PFSK-1 (cell line): ENCODE measurements around the gene RPS6KA2.

Source experiments
- FOXP2 ChIP-seq: optimal IDR thresholded peaks from 2 replicates; pipeline ENCODE3; 2011; ENCODE audit warnings: borderline replicate concordance, control low read depth, inconsistent platforms; ENCODE audit not compliant: insufficient read depth; ENCODE audit errors: extremely low read length, extremely low read depth
- POLR2AphosphoS5 ChIP-seq: IDR thresholded peaks from 2 replicates; pipeline ENCODE4 v1.6.1; 2012; ENCODE audit warnings: low read depth, mild to moderate bottlenecking, control low read depth, low read length, moderate library complexity
- SIN3A ChIP-seq: IDR thresholded peaks from 2 replicates; pipeline ENCODE4 v1.6.1; 2012; ENCODE audit warnings: mild to moderate bottlenecking, low read length, moderate library complexity, borderline replicate concordance; ENCODE audit not compliant: insufficient read depth
- TAF1 ChIP-seq: IDR thresholded peaks from 2 replicates; pipeline ENCODE4 v1.6.1; 2012; ENCODE audit warnings: low read length, control low read depth, borderline replicate concordance; ENCODE audit not compliant: insufficient read depth
- TF ChIP-seq, protein P1 (sequence below), 2 experiments: IDR thresholded peaks; 2 replicates each; pipeline versions ENCODE4 v1.6.1 to v1.8.0; 2011 to 2012; ENCODE audit warnings: low read depth in 2 of 2, low read length in 2 of 2, control low read depth in 1 of 2, inconsistent platforms in 1 of 2, mild to moderate bottlenecking in 1 of 2, moderate library complexity in 1 of 2; ENCODE audit not compliant: insufficient read depth in 1 of 2

RPS6KA2 gene

GRCh38 chr6:166525567-166525966 lies 101.5 kb downstream of the RPS6KA2 start:
- no peak for TF ChIP-seq TAF1

DNA sequence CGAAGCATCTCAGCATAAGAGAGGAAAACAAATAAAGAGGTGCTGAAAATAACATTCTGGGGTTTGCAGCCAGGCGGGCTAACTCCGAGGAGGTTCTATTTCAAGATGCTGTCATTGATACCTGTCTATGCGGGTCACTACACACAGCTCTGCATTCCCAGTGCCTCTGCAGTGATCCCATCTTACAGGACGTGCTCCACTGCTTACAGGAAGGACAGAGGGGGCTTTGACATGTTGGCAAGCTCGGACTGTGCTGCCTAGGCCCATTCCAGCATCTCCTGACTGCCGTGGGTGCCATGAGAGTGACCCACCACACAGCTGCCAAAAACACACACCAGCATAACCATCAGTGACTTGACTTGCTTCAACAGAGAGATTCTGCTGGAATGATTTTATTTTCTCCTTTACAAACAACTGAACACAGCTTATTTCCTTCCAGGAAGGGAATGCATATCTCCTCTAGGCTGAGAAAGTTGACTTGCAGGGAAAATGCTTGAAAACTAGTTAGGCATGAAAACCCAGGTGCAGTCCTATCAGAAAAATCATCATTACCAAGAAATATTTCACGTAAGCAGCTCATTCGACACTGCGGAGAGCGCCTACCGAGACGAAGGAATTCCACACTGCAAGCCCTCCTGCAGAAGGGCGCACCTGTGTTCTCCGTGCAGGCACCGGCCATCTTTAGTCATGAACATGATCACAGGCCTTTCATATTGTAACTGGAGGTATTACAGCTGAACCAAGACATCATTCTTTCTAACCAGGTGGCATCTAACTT lies 103.1 kb downstream of the RPS6KA2 start:
- TF ChIP-seq SIN3A (no peak), TAF1 (no peak), FOXP2 (no peak), POLR2AphosphoS5 (no peak)
- TF ChIP-seq, protein P1, sequence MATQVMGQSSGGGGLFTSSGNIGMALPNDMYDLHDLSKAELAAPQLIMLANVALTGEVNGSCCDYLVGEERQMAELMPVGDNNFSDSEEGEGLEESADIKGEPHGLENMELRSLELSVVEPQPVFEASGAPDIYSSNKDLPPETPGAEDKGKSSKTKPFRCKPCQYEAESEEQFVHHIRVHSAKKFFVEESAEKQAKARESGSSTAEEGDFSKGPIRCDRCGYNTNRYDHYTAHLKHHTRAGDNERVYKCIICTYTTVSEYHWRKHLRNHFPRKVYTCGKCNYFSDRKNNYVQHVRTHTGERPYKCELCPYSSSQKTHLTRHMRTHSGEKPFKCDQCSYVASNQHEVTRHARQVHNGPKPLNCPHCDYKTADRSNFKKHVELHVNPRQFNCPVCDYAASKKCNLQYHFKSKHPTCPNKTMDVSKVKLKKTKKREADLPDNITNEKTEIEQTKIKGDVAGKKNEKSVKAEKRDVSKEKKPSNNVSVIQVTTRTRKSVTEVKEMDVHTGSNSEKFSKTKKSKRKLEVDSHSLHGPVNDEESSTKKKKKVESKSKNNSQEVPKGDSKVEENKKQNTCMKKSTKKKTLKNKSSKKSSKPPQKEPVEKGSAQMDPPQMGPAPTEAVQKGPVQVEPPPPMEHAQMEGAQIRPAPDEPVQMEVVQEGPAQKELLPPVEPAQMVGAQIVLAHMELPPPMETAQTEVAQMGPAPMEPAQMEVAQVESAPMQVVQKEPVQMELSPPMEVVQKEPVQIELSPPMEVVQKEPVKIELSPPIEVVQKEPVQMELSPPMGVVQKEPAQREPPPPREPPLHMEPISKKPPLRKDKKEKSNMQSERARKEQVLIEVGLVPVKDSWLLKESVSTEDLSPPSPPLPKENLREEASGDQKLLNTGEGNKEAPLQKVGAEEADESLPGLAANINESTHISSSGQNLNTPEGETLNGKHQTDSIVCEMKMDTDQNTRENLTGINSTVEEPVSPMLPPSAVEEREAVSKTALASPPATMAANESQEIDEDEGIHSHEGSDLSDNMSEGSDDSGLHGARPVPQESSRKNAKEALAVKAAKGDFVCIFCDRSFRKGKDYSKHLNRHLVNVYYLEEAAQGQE (IDR thresholded peaks at IDR 0.05; ENCODE audit: insufficient read depth in 1 of 2, low read depth in 2 of 2, low read length in 2 of 2) = no peak

DNA sequence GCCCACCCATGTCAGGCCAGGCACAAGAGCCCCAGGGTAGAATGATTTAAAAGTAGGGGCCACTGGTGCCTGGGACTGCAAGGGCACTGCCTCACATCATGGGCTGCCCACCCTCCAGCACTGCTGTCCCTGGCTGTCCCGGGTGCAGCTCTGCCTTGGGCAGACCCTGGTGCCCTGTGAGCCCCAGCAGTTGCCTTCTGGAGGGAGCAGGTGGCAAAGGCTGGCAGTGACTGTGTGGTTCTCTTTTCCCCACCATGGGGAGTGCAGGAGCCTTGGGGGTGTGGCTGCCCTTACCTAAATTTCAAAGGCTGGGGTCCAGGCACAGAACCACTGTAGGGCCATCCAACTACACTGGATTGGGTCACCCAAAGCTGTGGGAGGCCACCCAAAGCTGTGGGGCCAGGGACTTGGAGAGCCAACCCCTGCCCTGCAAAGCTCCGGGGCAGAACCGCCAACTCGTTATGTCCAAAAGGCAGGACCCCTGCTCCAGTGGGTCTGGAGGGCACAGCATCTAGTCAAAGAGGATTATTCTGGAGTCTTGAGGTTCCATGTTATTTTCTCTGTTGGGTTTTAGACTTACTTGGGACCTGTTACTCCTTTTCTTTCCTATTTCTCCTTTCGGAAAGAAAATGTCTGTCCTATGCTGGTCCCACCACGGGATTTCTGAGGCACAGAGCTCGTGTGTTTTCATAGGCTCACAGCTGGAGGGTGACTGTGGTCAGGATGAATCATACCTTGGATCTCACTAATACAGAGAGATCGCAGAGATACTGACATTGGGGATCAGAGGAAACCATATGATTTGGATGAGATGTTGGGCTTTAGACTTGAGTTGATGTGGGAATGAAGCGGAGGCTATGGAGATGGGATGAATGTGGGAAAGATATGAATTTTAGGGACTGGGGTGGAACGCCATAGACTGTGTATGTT lies 105.9 kb downstream of the RPS6KA2 start:
- TF ChIP-seq POLR2AphosphoS5 (no peak), TAF1 (no peak), SIN3A (no peak), FOXP2 (no peak)
- TF ChIP-seq, protein P1 (IDR thresholded peaks at IDR 0.05; ENCODE audit: insufficient read depth in 1 of 2, low read depth in 2 of 2, low read length in 2 of 2) = no peak

DNA sequence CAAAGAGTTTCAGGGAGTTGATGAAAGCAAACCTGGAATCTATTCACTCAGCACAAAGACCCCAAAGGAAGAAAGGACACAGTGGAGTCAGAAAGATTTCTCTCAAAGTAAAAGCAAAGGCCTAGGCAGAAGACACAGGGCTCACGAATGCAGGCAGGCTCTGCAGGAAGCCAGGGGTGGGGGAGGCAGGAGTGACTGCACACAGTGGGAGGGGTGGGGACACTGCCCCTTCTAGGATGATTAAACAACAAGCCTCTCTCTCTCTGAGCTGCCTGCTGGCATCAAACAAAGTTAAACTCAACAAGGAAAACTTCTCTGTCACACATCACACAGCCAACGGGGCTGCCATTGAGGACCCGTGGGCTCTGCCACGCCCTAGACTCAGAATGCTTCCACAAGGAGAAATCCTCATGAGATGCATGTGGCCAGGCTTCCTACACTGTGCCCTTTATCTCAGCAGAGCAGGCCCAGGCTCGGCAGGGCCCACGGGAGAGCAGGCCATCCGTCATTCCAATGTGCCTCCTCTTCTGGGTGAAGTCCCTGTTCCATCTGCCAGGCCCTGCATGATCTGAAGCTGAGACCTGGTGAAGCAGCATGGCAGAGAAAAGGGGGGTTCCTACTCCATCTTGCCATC lies 110.7 kb downstream of the RPS6KA2 start:
- TF ChIP-seq, protein P1 (IDR thresholded peaks at IDR 0.05; ENCODE audit: insufficient read depth in 1 of 2, low read depth in 2 of 2, low read length in 2 of 2) = no peak
- TF ChIP-seq TAF1 (no peak), SIN3A (no peak), FOXP2 (no peak), POLR2AphosphoS5 (no peak)

DNA sequence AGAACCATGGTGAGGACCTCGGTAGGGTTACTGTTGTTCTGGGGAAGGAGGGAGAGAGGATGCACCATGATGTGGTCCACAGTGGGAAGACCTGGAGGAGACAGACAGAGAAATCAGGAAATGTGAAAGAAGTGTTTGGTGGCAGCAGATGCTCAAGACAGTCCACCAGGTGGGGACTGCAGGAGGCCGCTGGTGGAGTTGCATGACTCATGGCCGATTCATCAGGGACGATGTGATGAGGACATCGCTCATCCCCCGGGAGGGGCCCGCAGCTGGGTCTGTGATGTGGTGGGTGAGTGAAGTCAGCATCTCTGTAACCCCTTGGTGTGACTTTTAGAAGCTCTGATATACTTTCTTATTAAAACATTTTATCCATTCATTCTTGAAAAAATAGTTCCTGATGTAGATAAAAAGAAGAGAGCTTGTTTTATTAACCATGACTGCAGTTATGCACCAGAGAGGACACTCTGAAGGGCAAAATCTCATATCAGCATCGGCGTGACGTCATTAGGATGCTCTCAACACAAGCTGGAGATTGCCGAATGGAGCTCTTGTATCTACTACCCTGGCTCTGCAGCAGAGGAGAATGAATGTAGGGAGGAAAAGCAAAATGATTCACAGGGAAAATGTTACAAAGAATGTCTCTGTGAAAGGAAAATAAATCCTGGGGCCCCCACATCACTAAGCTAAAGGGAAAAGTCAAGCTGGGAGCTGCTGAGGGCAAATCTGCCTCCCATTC lies 111.8 kb downstream of the RPS6KA2 start:
- TF ChIP-seq, protein P1 (IDR thresholded peaks at IDR 0.05; ENCODE audit: insufficient read depth in 1 of 2, low read depth in 2 of 2, low read length in 2 of 2) = no peak
- TF ChIP-seq SIN3A (no peak), TAF1 (no peak), POLR2AphosphoS5 (no peak), FOXP2 (no peak)
